Measurements from ENCODE around the gene JAK2. TPM values are rescaled to one million over a fixed set of nuclear protein-coding genes. Genes with fewer than 3 reads are reported as not detected.

Gene JAK2
- total RNA-seq, 1 experiment from 2014 or later: 3.3 TPM

DNA sequence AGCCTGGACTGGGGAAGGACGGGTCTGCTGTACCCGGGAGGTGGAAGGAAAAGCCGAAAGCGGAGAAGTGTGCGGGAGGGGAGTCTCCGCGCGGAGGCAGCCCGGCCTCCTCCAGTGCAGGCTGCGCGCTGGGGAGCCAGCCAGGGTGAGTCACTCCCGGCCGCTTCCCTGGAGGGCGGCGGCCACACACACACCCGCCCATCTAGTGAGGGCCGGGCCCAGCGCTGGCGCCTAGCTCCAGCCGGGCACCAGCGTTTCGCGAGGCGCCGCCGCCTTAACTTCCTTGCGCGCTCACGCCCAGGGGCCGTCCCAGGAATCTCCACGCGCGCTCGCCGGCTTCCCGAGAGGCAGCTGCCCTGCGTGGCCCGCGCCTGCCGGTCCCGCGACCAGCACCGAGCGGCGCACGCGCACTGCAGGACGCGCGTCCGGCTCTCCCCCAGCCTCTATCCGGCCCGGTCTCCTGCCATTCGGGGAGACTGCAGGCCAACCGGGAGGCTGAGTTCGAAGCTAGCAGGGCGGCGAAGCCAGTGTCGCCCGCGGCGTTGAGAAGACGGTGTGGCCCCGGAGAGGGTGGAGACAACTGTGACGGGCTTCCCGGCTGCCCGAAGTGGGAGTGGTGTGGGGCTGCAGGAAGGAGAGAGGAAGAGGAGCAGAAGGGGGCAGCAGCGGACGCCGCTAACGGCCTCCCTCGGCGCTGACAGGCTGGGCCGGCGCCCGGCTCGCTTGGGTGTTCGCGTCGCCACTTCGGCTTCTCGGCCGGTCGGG, at the start of gene JAK2 (continued):
- TF ChIP-seq, protein P1, sequence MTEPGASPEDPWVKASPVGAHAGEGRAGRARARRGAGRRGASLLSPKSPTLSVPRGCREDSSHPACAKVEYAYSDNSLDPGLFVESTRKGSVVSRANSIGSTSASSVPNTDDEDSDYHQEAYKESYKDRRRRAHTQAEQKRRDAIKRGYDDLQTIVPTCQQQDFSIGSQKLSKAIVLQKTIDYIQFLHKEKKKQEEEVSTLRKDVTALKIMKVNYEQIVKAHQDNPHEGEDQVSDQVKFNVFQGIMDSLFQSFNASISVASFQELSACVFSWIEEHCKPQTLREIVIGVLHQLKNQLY (CRISPR knock-in tag; IDR thresholded peaks at IDR 0.05): no peak
- TF ChIP-seq PRDM15 (CRISPR knock-in tag; IDR thresholded peaks at IDR 0.05) (no peak), ZNF532 (CRISPR knock-in tag; IDR thresholded peaks at IDR 0.05; ENCODE audit: borderline replicate concordance) (no peak), TP53 (CRISPR knock-in tag; IDR thresholded peaks at IDR 0.05) (no peak), E2F5 (CRISPR knock-in tag; IDR thresholded peaks at IDR 0.05) (no peak; the same call in 1 of the 2 replicates), ZNF138 (CRISPR knock-in tag; conservative IDR thresholded peaks at IDR 0.05) (no peak), ESRRA (CRISPR knock-in tag; IDR thresholded peaks at IDR 0.05; ENCODE audit: borderline replicate concordance) (no peak), RORB (CRISPR knock-in tag; IDR thresholded peaks at IDR 0.05) (no peak), JAZF1 (CRISPR knock-in tag; IDR thresholded peaks at IDR 0.05) (no peak), GABPB1 (CRISPR knock-in tag; IDR thresholded peaks at IDR 0.05) (no peak; the same call in none of the 2 replicates), ZNF425 (CRISPR knock-in tag; conservative IDR thresholded peaks at IDR 0.05) (no peak), PRRX2 (CRISPR knock-in tag; IDR thresholded peaks at IDR 0.05) (no peak), FOXJ3 (CRISPR knock-in tag; IDR thresholded peaks at IDR 0.05; ENCODE audit: borderline replicate concordance) (no peak), MAX (CRISPR knock-in tag; IDR thresholded peaks at IDR 0.05) (peak; percentile 79), ELF4 (CRISPR knock-in tag; IDR thresholded peaks at IDR 0.05; ENCODE audit: low read depth) (0 out of 2 replicates have a peak, but pooled peaks have one; percentile 13), ZSCAN18 (CRISPR knock-in tag; IDR thresholded peaks at IDR 0.05) (no peak)
- TF ChIP-seq, protein P2, sequence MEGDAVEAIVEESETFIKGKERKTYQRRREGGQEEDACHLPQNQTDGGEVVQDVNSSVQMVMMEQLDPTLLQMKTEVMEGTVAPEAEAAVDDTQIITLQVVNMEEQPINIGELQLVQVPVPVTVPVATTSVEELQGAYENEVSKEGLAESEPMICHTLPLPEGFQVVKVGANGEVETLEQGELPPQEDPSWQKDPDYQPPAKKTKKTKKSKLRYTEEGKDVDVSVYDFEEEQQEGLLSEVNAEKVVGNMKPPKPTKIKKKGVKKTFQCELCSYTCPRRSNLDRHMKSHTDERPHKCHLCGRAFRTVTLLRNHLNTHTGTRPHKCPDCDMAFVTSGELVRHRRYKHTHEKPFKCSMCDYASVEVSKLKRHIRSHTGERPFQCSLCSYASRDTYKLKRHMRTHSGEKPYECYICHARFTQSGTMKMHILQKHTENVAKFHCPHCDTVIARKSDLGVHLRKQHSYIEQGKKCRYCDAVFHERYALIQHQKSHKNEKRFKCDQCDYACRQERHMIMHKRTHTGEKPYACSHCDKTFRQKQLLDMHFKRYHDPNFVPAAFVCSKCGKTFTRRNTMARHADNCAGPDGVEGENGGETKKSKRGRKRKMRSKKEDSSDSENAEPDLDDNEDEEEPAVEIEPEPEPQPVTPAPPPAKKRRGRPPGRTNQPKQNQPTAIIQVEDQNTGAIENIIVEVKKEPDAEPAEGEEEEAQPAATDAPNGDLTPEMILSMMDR (IDR thresholded peaks at IDR 0.05): no peak
- TF ChIP-seq, protein P3, sequence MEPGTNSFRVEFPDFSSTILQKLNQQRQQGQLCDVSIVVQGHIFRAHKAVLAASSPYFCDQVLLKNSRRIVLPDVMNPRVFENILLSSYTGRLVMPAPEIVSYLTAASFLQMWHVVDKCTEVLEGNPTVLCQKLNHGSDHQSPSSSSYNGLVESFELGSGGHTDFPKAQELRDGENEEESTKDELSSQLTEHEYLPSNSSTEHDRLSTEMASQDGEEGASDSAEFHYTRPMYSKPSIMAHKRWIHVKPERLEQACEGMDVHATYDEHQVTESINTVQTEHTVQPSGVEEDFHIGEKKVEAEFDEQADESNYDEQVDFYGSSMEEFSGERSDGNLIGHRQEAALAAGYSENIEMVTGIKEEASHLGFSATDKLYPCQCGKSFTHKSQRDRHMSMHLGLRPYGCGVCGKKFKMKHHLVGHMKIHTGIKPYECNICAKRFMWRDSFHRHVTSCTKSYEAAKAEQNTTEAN (CRISPR knock-in tag; IDR thresholded peaks at IDR 0.05): peak; percentile 28; the same call in 1 of the 2 replicates
